Tracheal epithelial cell (primary cell): ENCODE results near the gene OR4A15. TPM values are rescaled to one million over a fixed set of nuclear protein-coding genes. Genes with fewer than 3 reads are reported as not detected.

ENCODE experiments used
- total RNA-seq: library from RNA; depleted of rRNA; stranded (reverse); fragments of >200 nt; gene quantifications from 2 replicates; pipeline ENCODE4 v1.2.1, GENCODE V29; 2014

Gene OR4A15
- not detected in 2 replicates for total RNA-seq

GRCh38 chr11:55367674-55368073, at the start of gene OR4A15:
Gene OR4A15, plus strand, starts transcription at chr11:55367974. Its CDS starts 0 bp downstream, at chr11:55367974.

DNA sequence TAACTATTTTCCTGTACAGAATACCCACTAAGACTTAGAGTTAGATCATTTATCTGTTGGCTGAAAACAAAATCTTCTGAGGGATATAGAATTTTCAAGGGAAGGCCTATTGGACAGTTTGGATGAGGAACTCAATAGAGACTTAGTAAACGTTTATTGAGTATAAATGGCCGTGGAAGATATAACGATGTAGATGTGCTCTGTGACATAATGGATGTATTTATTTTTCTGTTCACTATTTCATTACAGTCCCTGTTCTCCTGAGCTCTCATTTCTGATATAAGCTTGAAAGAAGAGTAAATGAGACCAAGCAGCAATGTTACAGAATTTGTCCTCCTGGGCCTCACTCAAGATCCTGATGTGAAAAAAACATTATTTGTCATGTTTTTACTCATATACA, 24.9 kb upstream of the OR4A15 start, which contains the start of gene OR4A16:
OR4A16 (plus strand) TSS at position 301 of the 400 bp plus-strand sequence; CDS start at position 301, 0 bp downstream.

Other genes with a start within 250 kb of the OR4A15 start
- gene TRIM48, start 105.8 kb upstream of the OR4A15 start, total RNA-seq, result under 0.01 TPM in 1 of 2 replicates, not detected in the other
- not detected in 2 replicates for gene OR4A16, start 24.8 kb upstream of the OR4A15 start, total RNA-seq
- not detected in 2 replicates for gene OR4C15, start 186.5 kb downstream of the OR4A15 start, total RNA-seq
- gene OR4C16, start 204.2 kb downstream of the OR4A15 start, total RNA-seq, result not detected in 2 replicates
- gene OR4C11, start 239.7 kb downstream of the OR4A15 start, total RNA-seq, result not detected in 2 replicates